H9 (cell line): Measurements from ENCODE around the gene WWC2. TPM values are rescaled to one million over a fixed set of nuclear protein-coding genes. Genes with fewer than 3 reads are reported as not detected.

Source experiments
- DNase-seq: peaks from one replicate; pipeline ENCODE4 v3.0.0-alpha.2; 2017
- H2AFZ ChIP-seq: one replicate; pipeline ENCODE4 v1.6.1; 2013; ENCODE audit warnings: mild to moderate bottlenecking, low read length, control low read depth, moderate library complexity
- H2AK5ac ChIP-seq: 2 replicates; pipeline ENCODE4 v1.6.1; 2013; ENCODE audit warnings: low read length, control low read depth, mixed read lengths; ENCODE audit not compliant: insufficient read length
- H2BK120ac ChIP-seq: one replicate; pipeline ENCODE4 v1.6.1; 2013; ENCODE audit warnings: low read depth, mild to moderate bottlenecking, low read length, control low read depth, inconsistent platforms; ENCODE audit not compliant: poor library complexity, severe bottlenecking
- H2BK12ac ChIP-seq: 2 replicates; pipeline ENCODE4 v1.6.1; 2013; ENCODE audit warnings: low read length, control low read depth, mixed read lengths, low read depth; ENCODE audit not compliant: insufficient read length
- H2BK15ac ChIP-seq: 2 replicates; pipeline ENCODE4 v1.6.1; 2013; ENCODE audit warnings: low read depth, low read length, control low read depth
- H2BK20ac ChIP-seq: one replicate; pipeline ENCODE4 v1.6.1; 2013; ENCODE audit warnings: low read depth, mild to moderate bottlenecking, low read length, control low read depth, inconsistent platforms; ENCODE audit not compliant: poor library complexity, severe bottlenecking
- H2BK5ac ChIP-seq: 2 replicates; pipeline ENCODE4 v1.6.1; 2013; ENCODE audit warnings: low read length, control low read depth, mixed read lengths; ENCODE audit not compliant: insufficient read length
- H3K14ac ChIP-seq: 2 replicates; pipeline ENCODE4 v1.6.1; 2013; ENCODE audit warnings: low read length, control low read depth; ENCODE audit not compliant: insufficient read depth
- H3K18ac ChIP-seq: 2 replicates; pipeline ENCODE4 v1.6.1; 2013; ENCODE audit warnings: low read depth, mild to moderate bottlenecking, mixed read lengths, low read length, control low read depth; ENCODE audit not compliant: insufficient read length
- H3K23ac ChIP-seq: 2 replicates; pipeline ENCODE4 v1.6.1; 2013; ENCODE audit warnings: low read length, control low read depth, mixed read lengths, low read depth; ENCODE audit not compliant: insufficient read length
- H3K23me2 ChIP-seq: 2 replicates; pipeline ENCODE4 v1.6.1; 2013; ENCODE audit warnings: low read depth, mild to moderate bottlenecking, mixed read lengths, low read length, control low read depth; ENCODE audit not compliant: insufficient read length, poor library complexity, severe bottlenecking
- H3K27ac ChIP-seq: 2 replicates; pipeline ENCODE4 v1.5.1; 2013; ENCODE audit warnings: low read length, control low read depth, mixed read lengths, low read depth; ENCODE audit not compliant: insufficient read length
- H3K27me3 ChIP-seq: 2 replicates; pipeline ENCODE4 v1.6.1; 2013; ENCODE audit warnings: low read length, control low read depth, inconsistent platforms; ENCODE audit not compliant: insufficient read depth
- H3K4ac ChIP-seq: 2 replicates; pipeline ENCODE4 v1.6.1; 2013; ENCODE audit warnings: low read depth, mild to moderate bottlenecking, control low read depth, inconsistent platforms, low read length, moderate library complexity
- H3K4me1 ChIP-seq: 2 replicates; pipeline ENCODE4 v1.6.1; 2013; ENCODE audit warnings: low read length, control low read depth, inconsistent platforms; ENCODE audit not compliant: insufficient read depth
- H3K4me2 ChIP-seq: 2 replicates; pipeline ENCODE4 v1.6.1; 2013; ENCODE audit warnings: low read length, control low read depth, mixed read lengths; ENCODE audit not compliant: insufficient read length, insufficient read depth
- H3K56ac ChIP-seq: 2 replicates; pipeline ENCODE4 v1.6.1; 2013; ENCODE audit warnings: low read depth, mild to moderate bottlenecking, mixed read lengths, low read length, control low read depth; ENCODE audit not compliant: insufficient read length
- H3K79me1 ChIP-seq: 2 replicates; pipeline ENCODE4 v1.6.1; 2013; ENCODE audit warnings: low read depth, mild to moderate bottlenecking, moderate library complexity, low read length, control low read depth, inconsistent platforms; ENCODE audit not compliant: insufficient read depth, poor library complexity, severe bottlenecking
- H3K79me2 ChIP-seq: 2 replicates; pipeline ENCODE4 v1.6.1; 2013; ENCODE audit warnings: low read length, control low read depth, inconsistent platforms; ENCODE audit not compliant: insufficient read depth
- H3K9ac ChIP-seq: 2 replicates; pipeline ENCODE4 v1.6.1; 2013; ENCODE audit warnings: low read length, control low read depth, mixed read lengths; ENCODE audit not compliant: insufficient read length; ENCODE audit errors: extremely low read depth
- H3K9me3 ChIP-seq: one replicate; pipeline ENCODE4 v1.6.1; 2013; ENCODE audit warnings: low read depth, low read length, inconsistent platforms; ENCODE audit not compliant: control insufficient read depth
- H3T11ph ChIP-seq: one replicate; pipeline ENCODE4 v1.6.1; 2013; ENCODE audit warnings: mild to moderate bottlenecking, low read length, control low read depth, inconsistent platforms
- H4K20me1 ChIP-seq: one replicate; pipeline ENCODE4 v1.6.1; 2013; ENCODE audit not compliant: control insufficient read depth, insufficient read length, insufficient read depth
- H4K5ac ChIP-seq: 2 replicates; pipeline ENCODE4 v1.6.1; 2013; ENCODE audit warnings: low read depth, mild to moderate bottlenecking, mixed read lengths, low read length, control low read depth; ENCODE audit not compliant: insufficient read length
- H4K8ac ChIP-seq: replicated peaks from 2 replicates; pipeline ENCODE4 v1.6.1; 2013; ENCODE audit warnings: low read length, control low read depth, mixed read lengths, low read depth; ENCODE audit not compliant: insufficient read length
- H4K91ac ChIP-seq: 2 replicates; pipeline ENCODE4 v1.6.1; 2013; ENCODE audit warnings: low read depth, mild to moderate bottlenecking, moderate library complexity, mixed read lengths, low read length, control low read depth; ENCODE audit not compliant: insufficient read length
- H3K27ac Mint-ChIP-seq, 3 experiments: 2 replicates in 2 of 3; 3 replicates in 1 of 3; pipeline ENCODE4 v1.8.0; 2020 to 2021; ENCODE audit warnings: mixed read lengths in 3 of 3, mild to moderate bottlenecking in 1 of 3, moderate library complexity in 1 of 3
- H3K27me3 Mint-ChIP-seq: 2 replicates; pipeline ENCODE4 v1.8.0; 2021; ENCODE audit warnings: low read depth, mild to moderate bottlenecking, moderate library complexity, mixed read lengths
- H3K36me3 Mint-ChIP-seq, 3 experiments: 2 replicates in 2 of 3; 3 replicates in 1 of 3; pipeline ENCODE4 v1.8.0; 2020 to 2021; ENCODE audit warnings: low read depth in 3 of 3, mixed read lengths in 3 of 3; ENCODE audit not compliant: insufficient read depth in 1 of 3
- H3K4me1 Mint-ChIP-seq, 2 experiments: 2 replicates each; pipeline ENCODE4 v1.8.0; 2020; ENCODE audit warnings: mixed read lengths in 2 of 2
- H3K4me3 Mint-ChIP-seq, 2 experiments: 2 replicates in 1 of 2; 3 replicates in 1 of 2; pipeline ENCODE4 v1.8.0; 2020 to 2021; ENCODE audit warnings: mild to moderate bottlenecking in 2 of 2, mixed read lengths in 2 of 2, moderate library complexity in 1 of 2
- H3K9me3 Mint-ChIP-seq, 2 experiments: 2 replicates in 1 of 2; 3 replicates in 1 of 2; pipeline ENCODE4 v1.8.0; 2020; ENCODE audit warnings: mild to moderate bottlenecking in 2 of 2, mixed read lengths in 2 of 2, moderate library complexity in 1 of 2
- CTCF ChIP-seq: fragments of 200-600 bp; sonication (generic); conservative IDR thresholded peaks from 3 replicates; pipeline ENCODE4 v1.8.0; 2021; ENCODE audit warnings: antibody characterized with exemption, mild to moderate bottlenecking
- WGBS: extraction: QIAGEN DNeasy Blood & Tissue Kit; methylation state at CpG from one replicate; pipeline ENCODE4 v1.1.7; 2013; ENCODE audit warnings: missing lambda C conversion rate, low lambda C conversion rate, mixed read lengths; ENCODE audit not compliant: insufficient read length; ENCODE audit errors: extremely low coverage; 5-methylcytosine and 5-hydroxymethylcytosine counted together
- total RNA-seq: library from RNA; stranded (reverse); gene quantifications from 2 replicates; pipeline ENCODE4 v1.2.1, GENCODE V29; 2021

WWC2 gene
- total RNA-seq, 1 experiment from 2014 or later: 106 TPM

GRCh38 chr4:183333202-183333601, 234.1 kb downstream of the WWC2 start:
- no peak for TF ChIP-seq CTCF
- Mint-ChIP-seq H3K4me1 (peaks cover 0 to 4% of the 10 kb centered on the region in 2 experiments; a peak in 1 of 4 replicates), H3K9me3 (peaks cover 0 to 6% of the 10 kb centered on the region in 2 experiments; a peak in 4 of 5 replicates), H3K27me3 (peaks cover 3% of the 10 kb centered on the region), H3K4me3 (no peak overlapping the region), H3K27ac (no peak overlapping the region), H3K36me3 (peaks cover 0 to 7% (median 0%) of the 10 kb centered on the region in 3 experiments; a peak in 2 of 7 replicates)
- Histone ChIP-seq H3K23me2 (no peaks in the 10 kb centered on the region), H3K79me1 (no peaks in the 10 kb centered on the region), H3T11ph (no peak overlapping the region), H3K56ac (peak overlapping the region; percentile 55), H2BK120ac (no peak overlapping the region), H3K9ac (no peak overlapping the region), H3K27me3 (no peaks in the 10 kb centered on the region), H3K27ac (no peak overlapping the region), H3K23ac (no peak overlapping the region), H4K5ac (no peak overlapping the region), H4K8ac (no peak overlapping the region), H3K14ac (no peak overlapping the region; the same call in 1 of the 2 replicates), H3K4me1 (no peaks in the 10 kb centered on the region), H3K18ac (no peak overlapping the region), H3K79me2 (no peaks in the 10 kb centered on the region), H2BK5ac (no peak overlapping the region), H2BK15ac (no peak overlapping the region), H3K9me3 (no peaks in the 10 kb centered on the region), H4K91ac (no peak overlapping the region), H3K4ac (no peak overlapping the region), H2BK20ac (no peak overlapping the region), H2AFZ (no peak overlapping the region), H2BK12ac (no peak overlapping the region), H3K4me2 (no peak overlapping the region), H4K20me1 (no peaks in the 10 kb centered on the region), H2AK5ac (no peak overlapping the region)
- WGBS: no CpG with 5 or more reads among the region's 9 CpGs
- no peak for DNase-seq
